ENCODE data around the gene PIEZO1.

DNA sequence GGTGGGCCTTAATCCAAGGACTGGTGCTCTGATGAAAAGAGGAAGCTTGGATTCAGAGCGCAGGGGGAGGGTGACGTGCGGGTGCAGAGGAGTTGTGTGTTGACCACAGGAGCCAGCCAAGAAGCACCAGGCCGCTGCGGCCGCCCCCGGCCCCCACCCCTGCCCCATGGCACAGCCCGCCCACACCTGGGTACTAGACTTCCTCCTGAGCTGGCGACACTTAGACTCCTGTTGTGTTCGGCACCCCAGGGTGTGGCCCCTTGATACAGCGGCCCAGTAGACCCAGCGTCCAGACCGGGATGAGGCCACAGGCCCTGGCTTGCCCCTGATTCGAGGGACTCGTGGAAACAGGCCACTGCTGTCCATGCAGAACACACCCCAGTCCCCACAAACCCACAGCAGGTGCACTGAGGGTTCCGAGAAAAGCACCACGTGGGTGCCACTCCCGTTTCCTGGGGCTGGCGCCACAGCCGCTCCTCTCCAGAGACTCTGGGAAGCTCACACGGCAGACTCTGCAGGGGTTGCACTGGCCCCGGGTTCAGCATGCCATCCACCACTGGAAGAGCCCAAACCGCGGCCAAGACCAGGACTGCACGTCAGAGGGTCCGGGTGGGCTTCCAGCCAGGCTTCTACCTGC lies 93.0 kb downstream of the PIEZO1 start:
- TF ChIP-seq CTCF (IDR thresholded peaks at IDR 0.05) (no peak), POLR2A (IDR thresholded peaks at IDR 0.05) (no peak)
